ENCODE data around the gene ORC5.

The ORC5 gene

GRCh38 chr7:104124469-104124868, 83.3 kb downstream of the ORC5 start:
- no peak for DNase-seq

DNA sequence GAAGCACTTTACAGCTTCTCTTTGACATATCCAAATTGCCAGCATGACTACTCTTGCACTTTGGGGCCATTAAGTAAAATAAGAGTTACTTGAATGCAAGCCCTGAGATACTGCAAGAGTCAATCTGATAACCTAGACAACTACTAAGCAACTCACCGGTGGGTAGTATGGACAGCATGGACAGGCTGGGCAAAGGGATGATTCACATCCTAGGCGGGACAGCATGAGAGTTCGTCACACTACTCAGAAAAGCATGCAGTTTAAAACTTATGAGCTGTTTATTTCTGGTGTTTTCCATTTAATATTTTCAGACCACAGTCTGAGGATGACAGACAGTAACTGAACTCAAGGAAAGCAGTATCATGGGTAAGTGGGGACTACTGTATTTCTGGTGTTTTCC, 84.0 kb downstream of the ORC5 start:
- DNase-seq, result no peak

DNA sequence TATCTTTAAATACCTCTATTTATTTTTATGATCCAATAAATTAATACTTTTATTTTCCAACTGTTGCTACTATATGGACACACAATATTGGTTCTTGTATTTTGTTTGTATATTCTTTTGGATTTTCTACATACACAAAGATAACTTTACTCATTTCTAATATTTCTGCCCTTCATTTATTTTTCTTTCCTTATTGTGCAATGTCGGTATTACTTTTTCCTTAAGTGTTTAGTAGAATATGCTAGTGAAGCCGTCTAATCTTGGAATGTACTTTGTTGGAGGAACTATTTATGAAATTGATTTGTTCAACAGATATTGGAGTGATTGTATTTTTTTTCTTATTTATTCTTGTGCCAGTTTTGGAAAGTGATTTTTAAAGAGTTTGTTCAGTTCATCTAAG, 94.0 kb downstream of the ORC5 start:
- no peak for DNase-seq

- no peak for DNase-seq
Observed at GRCh38 chr7:104112623-104113022, 95.2 kb downstream of the ORC5 start.

GRCh38 chr7:104111271-104111670, 96.5 kb downstream of the ORC5 start:
- DNase-seq, result no peak

DNA sequence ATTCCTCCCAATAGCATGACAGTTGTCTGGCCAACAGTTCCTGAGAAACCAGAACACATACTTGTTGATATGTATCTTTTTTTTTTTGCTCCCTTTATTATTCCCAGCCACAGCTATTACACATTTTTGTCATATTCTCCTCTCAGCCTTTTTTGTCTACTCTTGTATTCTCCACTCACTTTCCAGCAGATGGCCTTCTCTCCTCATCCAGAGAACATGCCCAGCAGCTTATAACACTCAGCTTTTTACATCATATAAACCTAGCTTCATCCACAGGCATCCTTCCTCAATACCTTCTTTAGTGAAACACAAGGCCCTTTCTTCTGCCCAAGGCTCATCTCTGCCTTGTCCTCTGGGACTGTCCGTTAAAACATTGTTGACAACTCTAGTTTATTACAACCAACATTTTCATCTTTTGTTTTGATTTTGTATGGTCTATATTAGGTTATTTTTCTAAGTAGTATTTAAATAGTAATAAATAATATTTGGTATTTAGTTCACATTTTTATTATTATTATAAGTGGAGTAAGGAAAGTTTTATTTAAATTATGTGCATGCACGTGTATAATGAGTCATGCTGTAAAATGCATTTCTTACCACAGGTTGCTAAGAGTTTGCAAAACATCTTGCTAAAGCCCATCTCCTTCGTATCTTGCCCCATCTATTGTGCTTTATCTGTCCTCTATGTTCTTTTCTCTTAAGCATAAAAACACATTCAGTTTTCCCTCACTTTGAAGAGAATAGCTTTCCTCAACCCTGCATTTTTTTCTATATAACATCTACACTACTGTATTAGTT, 101.5 kb downstream of the ORC5 start:
- no peak for DNase-seq

DNA sequence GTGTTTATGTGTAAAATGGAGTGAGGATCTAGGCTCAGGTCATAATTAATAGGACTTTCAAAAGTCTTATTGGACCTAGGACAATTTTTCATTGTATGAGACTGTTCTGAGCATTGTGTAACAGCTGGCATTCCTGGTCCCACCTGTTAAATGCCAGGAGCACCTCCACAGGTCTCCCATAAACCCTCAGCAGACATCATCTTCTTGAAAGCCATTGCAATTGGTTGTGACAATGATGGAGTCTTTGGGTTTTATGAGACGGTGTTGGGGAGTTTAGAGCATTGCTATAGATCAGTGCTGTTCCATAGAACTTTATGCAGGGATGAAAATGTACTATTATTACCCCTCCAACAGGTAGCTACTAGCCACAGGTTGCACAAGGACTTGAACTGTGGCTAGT, 108.9 kb downstream of the ORC5 start:
- no peak for DNase-seq

GRCh38 chr7:104096683-104097082, 111.1 kb downstream of the ORC5 start:
- no peak for DNase-seq

DNA sequence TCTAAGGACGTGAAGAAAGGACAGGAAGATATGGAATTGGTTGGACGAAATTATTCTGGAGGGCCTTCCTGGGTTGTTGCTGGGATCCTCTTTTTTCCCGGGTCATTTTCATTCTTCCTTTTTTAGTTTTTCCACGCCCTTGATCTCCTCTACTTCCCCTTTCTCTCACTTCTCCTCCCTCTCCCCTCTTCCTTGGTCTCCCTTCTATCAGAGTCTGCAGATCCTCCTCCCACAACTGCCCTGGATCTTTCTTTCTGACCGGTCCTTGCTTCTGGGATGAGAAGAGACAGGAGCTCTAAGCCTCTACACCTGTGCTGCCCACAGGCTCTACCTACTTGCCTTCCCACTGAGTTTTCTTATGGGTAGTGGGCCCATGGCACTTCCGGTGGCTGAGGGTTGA, 114.7 kb downstream of the ORC5 start:
- no peak for DNase-seq

- DNase-seq, result no peak
Observed at GRCh38 chr7:104091242-104091641, 116.6 kb downstream of the ORC5 start.

GRCh38 chr7:104089612-104090011, 118.2 kb downstream of the ORC5 start:
- DNase-seq, result no peak

GRCh38 chr7:104089061-104089460, 118.8 kb downstream of the ORC5 start:
- no peak for DNase-seq

Measured in SHP77 treated with DMSO at 0.1 percent for 48 hours (cell line).